ENCODE results near the gene FRMD6.
A peak's percentile ranks its signal among the peaks of the same experiment; 100 is the strongest.

FRMD6 gene

DNA sequence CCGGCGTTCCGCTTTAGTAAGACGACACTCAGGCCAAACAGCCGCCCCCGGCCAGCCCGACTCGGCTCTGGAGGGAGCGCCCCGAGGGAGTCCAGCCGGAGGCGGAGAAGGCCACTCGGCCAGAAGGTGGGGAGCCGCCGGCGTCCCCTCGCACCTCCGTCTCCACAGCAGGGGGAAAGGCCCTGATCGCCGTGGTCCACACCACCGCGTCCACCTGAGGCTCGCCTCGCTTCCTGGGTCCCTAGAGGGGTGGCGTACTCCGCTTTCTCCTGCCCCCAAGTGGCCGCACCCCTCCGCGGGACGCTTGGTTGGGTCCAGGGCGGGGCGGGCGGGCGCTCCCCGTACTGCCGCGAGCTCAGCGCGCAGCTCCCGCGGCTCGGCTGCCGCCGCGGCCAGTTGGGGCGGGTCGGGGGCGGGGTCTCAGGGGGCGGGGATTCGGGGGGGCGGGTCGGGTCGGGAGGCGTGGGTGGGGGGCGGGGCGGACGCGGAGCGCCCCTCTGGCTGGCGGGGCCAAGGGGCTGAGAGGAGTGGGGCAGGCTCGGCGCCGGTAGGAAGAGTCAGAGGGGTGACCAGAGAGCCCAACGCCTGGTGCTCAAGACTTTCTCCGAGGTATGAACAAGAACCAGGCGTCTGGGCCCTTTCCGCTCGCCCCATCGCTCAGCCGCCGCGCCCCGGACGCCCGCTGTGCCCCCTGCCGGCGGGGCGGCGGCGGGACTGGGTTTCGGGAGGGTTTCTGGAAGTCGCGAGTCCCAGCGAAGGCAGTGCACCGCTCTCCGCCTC lies at the start of gene FRMD6:
FRMD6 (plus strand) TSS at position 523 of the 780 bp plus-strand sequence. CDS start 37,927 bp downstream, outside the sequence.
- DNase-seq (ENCODE audit: low read depth in 2 of 2), result peak; percentile 43 to 46

DNA sequence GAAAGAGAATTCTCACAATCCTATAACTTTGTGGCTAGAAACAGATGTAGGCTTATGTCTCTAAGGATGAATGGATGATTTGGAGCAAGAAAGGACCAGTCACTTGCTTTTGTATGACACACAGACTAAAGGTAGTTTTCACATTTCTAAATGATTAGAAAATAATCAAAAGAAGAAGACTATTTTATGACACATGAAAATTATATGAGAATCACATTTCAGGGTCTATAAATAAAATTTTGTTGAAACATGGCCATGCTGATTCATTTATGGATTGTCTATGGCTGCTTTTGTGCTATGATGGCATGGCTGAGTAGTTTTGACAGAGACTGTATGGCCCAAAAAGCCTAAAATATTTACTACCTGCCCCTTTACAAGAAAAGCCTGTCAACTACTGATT lies 49.4 kb upstream of the FRMD6 start:
- DNase-seq (ENCODE audit: low read depth in 2 of 2), result no peak

DNA sequence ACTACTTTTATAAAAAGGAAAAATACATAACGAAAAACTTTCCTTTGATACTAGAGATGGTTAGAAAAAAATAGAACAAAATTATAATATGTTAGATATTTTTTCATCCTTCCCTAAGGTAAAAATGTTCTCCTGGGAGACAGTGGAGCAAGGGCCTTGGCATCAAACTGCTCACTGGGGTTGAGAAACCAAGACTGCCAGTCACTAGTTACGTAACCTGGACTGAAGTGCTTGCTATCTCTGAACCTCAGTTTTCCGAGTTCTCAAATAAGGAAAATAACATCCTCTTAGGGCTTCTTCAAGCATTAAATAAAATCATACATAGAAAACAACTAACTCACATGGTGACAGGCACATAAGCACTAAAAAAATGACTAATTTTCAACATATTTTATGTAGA lies 48.2 kb upstream of the FRMD6 start:
- no peak for DNase-seq (ENCODE audit: low read depth in 2 of 2)

DNA sequence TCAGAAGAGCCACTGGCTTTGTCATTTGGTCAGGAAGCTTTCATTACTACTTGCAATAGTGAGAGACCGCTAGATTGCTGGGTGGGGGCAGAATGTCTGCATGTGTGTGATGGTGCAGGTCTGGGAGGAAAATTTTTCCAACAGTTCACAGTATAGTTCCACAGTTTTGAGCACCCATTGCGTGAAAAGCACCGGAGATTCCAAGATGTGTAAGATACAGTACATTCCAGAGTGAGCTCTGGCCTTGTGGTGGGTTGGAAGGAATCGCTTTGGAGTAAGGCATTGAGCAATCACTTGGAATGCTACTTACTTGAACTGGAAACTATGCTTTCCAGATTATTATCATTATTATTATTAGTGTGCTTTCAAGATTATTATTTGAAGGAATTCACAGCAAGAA lies 47.6 kb upstream of the FRMD6 start:
- no peak for DNase-seq (ENCODE audit: low read depth in 2 of 2)

DNA sequence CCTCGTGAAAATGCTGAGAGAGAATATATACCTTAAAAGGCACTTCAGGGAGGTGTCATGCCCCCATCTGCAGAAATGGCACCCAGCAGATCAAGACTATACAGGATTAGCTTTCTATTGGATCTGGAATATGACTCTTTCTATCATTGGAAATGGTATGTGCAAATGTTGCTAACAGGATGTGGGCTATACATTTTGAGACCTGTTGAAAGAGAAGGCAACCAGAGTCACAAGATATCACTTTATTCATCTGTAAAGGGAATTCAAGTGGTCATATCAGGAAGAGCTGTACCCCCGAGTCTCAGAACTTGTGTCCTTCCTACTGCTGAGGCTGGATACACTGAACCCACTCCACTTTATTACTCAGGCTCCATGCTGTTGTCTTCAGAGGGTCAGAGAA lies 46.1 kb upstream of the FRMD6 start:
- DNase-seq (ENCODE audit: low read depth in 2 of 2), result no peak

DNA sequence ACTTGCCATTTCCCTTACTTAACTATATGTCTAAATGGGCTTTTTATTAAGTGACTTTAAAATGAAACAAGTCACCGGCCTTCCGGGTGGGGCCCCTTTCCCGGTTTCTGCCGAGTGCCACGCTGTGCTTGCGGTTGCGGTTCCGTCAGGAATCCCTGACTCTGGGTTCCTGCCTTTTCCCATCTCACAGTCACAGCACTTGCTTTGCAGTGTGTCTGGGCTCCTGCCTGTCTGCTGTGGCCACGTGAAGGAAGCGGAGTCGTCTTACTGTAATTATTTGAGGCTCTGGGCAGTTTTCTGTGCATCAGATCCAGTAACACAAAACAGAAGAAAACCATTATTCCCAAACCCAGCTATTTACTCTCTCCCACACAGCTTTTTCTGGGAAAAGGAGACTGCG lies 44.0 kb upstream of the FRMD6 start:
- no peak for DNase-seq (ENCODE audit: low read depth in 2 of 2)

DNA sequence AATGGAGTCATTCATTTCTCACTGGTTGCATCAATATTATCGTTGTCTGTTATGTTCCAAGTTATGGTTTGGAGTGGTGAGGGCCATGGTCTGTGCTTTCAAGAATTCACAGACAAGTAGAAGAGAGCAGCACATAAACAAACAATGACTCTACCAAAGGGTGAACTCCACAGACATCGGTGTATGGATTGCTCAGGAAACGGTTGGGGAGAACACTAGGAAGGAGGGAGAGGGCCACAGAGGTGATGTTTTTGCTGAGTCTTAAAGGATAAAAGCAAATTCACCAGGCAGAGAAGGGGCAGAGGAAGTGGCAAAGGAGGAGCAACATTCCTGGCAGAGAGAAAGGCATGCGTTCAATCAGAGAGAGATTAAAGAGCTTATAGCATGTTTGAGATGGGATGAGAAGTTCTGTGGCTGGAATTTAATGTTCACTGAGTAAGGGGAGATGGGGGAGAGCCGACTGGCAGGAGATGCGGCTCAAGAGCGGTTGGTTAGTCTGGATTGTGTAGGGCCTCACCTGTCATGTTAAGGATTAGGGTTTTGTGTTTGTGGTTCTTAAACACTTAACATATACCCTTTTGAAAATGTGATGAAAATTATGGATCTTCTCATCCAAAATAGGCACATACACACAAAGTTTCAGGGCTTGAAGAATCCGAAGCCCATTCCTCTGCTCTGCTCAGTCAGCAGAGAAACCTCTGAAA lies 42.3 kb upstream of the FRMD6 start:
- no peak for DNase-seq (ENCODE audit: low read depth in 2 of 2)

DNA sequence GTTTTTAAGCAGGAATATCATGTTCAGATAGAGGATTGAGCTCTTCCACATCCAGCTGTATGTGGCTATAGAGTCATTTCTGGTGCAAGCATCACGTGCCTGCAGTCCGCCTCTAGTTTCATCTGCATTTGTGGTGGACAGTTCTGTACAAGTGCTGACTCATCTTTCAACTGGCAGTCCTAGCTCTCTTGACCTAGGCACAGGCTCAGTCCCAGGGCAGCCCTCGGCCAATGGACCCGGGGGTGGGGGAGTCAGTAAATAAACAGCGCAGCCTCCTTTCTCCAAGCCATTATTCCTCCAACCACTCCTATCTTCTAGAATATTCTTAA lies 41.8 kb upstream of the FRMD6 start:
- DNase-seq (ENCODE audit: low read depth in 2 of 2), result no peak

DNA sequence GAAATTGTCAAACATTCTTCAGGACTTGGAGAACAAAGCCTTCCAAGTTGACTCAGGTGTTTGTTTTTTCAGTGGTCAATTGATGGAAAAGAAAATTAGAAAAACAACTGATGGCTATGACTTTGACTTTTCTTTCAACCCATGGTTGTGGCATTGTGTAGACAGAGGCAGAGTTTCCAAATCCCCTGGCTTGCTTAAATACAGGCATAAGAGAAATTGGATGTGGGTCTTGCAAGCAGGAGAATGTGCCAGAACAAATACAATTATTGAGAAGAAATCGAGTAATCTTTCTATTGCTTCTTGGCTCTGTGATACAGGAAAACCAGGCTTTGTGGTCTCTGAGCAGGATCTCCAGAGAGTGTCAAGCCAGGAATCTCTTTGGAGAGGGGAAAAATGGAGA lies 40.9 kb upstream of the FRMD6 start:
- DNase-seq (ENCODE audit: low read depth in 2 of 2), result no peak

DNA sequence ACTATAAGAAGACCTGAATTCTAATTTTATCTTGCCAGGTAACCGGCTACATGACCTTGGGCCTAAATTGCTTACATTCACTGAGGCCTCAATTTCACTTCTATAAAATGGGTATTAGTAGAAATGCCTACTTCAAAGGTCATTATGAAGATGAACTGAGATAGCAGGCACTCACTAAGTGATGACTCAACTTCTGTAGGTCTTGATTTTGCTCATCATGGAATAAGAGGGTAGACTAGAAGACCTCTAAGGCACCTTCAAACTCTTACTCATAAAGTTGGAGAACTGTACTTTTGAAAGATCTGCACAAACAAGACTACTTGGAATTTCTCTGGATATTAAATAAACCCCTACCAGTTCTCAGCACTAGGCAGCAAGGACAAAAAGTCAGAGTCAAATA lies 39.3 kb upstream of the FRMD6 start:
- no peak for DNase-seq (ENCODE audit: low read depth in 2 of 2)

DNA sequence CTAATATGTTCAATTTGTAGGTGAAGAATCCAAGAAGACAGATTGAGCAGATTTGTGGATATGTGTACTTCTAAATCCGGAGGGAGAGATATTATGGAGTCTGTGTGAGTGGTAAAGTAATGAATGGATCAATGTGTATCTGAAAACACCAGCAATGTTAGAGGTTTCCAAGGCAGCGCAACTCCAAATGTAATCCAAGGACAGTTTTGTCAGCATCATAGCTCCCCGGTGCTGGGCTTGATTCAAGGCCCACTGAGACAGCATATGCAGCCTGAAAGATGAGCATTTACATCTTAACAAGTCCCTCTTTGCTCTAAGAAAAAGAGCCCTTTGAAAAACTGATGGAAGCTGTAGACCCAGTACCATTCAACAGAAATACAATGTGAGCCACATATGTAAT lies 38.3 kb upstream of the FRMD6 start:
- DNase-seq (ENCODE audit: low read depth in 2 of 2), result no peak

DNA sequence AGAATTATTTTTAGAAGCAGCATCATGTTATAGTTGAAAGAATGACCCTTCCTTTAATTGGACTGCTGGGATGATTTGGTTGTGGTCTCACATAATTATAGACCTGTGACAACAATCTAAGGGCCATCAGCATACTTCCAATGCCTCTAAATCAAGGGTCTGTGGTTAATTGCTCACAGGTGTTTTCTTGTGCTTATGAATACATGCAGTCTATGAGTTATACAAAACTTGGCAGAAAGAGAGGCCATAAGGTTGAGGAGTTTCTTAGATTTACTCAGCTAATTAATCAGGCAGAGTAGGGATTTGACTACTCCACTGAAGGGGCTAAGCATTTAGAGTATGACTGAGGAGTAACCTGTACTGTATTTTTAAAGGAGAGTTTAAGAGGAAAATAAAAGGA lies 37.0 kb upstream of the FRMD6 start:
- no peak for DNase-seq (ENCODE audit: low read depth in 2 of 2)

DNA sequence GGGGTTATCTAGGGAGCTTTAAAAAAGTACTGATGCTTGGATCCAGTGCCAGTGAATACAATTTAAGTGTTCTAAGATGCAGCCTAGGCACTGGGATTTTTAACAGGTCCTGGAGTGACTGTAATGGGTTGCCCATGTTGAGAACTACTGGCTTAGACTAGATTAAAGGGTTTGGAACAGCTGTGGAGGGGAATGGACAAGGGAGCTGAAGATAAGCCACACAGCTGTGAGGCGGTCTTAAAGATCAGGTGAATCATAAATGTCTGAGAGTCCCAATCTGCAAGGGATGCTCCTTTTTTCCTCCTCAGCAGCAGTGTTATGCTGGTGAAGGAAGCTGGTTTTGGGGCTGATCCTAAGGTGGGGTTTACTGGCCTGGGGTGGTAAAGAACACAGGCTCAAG lies 35.5 kb upstream of the FRMD6 start:
- no peak for DNase-seq (ENCODE audit: low read depth in 2 of 2)

DNA sequence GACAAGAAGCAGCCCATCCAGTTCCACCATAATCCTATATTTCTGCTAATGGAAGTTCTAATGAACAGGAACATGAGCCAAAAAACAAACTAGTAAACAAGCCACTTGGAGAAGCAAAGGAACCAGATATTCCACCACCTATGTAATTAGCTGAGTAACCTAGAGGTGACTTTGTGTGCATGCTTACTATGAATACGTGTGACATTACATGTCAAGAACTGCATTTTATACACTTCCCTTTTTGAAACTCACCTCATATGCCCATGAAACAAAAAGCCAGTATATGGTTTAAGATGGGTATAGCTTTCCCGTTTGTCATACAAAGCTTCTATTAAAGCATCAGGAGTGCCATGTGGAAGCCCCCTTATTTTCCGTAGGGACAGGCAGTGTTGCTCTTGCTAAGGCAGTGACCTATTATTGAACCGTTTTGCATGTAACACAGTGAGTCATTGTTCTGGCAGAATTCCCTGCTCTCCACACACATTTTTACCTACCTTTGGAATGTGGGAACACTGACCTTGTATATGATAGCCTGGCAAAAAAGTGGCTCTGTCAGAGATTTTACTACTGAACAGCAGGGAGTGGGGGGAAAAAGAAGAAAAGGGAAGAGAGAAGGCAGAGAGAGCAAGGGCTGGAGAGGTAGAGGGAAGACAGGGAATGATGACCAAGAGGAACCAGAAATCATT lies 34.8 kb upstream of the FRMD6 start:
- DNase-seq (ENCODE audit: low read depth in 2 of 2), result no peak

DNA sequence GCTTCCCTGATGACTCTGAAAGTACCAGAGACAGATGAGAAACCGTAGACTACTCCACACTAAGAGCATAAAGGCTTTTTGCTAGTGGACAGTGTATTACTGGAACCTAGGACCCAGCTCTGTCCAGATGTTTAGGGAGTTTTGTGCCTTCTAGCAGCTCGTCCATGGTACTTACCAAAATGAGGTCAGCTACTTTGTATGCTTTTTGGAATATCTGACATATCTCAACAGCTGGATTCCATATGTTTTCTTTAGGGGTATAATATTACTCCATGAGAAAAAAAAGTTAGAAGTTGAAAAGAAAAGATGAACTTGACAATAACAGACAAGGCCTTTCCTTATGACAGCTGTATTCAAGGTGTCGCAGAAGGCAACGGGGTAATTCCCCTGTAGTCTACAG lies 32.1 kb upstream of the FRMD6 start:
- no peak for DNase-seq (ENCODE audit: low read depth in 2 of 2)

DNA sequence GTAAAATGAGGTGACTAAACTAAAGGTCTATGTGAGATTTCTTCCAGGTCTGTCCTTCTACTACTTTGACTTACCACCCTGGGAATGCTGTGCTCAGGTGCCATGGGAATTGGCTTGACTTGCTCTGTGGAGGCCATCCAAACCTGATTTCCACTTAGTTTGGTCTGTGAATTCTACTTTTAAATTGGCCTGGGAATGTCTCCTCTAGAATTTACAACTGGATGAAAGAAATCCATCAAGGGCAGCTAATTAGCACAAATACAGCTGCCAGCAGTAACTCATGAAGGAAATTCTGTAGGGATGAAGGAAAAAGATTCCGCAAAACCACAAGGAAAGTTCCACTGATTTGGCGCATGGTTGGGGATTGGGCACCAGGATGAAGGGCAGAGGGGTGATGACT lies 31.7 kb upstream of the FRMD6 start:
- DNase-seq (ENCODE audit: low read depth in 2 of 2), result no peak

DNA sequence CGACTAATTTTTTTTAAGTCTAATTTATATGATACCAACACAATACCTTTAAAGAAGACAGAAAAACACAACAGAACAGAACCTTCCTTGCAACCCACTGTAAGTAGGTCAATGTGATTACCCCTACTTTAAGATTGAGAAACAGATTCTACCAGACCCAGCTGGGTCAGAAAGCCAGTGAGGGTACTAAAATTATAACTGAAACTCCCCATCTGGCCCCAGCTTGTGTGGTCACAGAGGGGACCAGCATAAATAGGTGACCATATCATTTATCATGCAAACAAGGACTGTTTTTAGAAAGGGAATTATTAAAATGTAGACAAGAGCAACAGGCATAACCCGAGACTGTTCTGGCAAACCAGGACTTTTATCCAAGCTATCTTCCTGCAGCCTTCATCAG lies 30.1 kb upstream of the FRMD6 start:
- DNase-seq (ENCODE audit: low read depth in 2 of 2), result no peak

DNA sequence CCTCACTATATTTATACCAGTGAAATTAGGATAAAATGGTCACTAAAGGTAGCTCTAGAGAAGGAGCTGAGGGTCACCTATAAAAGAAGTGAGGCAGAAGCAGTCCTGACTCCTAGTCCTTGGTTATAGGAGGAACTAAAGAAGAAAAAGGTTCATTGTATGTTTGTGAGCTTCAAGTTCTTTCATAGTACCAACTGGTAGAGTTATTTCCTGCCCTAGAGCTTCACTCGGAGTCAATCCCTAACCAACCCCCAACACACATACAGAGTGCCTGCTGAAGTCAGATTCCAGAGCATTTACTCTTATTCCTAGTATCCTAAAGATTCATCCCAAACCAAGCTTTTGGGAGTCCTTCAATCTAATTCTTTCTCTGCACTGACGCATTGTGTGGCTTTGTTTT lies 29.3 kb upstream of the FRMD6 start:
- no peak for DNase-seq (ENCODE audit: low read depth in 2 of 2)

DNA sequence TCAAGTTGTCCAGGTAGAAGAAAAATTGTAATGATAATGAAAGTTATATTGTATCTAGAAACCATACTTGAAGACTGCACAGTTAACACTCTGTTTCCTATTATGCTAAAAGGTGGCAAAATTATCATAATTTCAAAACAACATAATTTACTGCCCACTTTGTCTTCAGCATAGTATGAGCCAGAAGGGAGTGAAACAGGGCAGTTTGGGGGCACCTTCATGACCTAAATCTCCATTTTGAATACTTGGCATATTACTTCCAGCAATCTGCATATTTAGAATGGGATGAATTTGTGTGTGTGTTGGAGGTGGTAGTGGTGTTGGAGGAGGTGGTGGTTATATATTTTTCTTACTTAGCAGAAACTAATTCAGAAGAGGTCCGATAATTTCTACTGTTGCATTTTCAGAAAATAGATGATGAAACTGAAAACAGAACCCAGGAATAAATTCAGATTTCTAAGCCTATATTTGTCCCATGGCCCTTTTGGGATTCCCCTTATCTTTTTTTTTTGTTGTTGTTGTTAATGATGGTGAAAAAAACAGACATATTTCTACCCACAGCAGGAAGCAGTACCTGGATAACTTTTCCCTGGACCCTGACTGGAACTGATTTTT lies 26.6 kb upstream of the FRMD6 start:
- no peak for DNase-seq (ENCODE audit: low read depth in 2 of 2)

DNA sequence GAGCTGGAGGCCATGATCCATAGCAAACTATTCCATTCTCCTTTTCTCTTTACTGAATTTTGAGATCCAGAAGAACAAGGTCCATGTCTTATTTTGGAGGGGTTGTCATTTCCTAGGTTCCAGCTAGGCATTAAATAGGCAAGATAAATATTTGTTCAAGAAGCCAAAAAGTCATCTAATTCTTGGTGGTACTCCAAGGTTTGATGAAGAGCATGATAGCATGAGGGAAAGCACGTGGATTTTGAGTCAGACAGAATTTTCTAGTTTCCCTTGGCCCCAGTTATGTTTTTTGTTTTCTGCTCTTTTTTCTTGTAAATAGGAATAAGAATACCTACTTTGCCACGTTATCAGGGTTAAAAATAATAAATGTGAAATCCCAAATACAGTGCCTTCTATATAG lies 25.5 kb upstream of the FRMD6 start:
- no peak for DNase-seq (ENCODE audit: low read depth in 2 of 2)

DNA sequence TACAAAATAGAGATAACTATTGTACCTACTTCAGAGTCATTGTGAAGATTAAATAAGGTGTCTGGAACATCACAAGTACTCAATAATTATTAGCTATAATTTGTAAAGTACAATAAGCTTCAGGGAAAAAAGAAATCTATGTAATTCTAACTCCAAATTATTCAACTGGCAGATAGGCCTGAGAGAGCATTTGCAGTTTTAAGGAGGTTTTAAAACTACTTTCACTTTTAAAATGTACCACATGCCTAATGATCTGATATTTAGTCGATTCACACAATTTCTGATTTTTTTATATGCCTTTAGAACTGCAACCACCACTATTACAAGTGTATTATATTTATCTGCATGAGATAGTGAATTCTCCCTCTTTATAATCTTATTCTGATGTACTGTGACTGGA lies 24.9 kb upstream of the FRMD6 start:
- DNase-seq (ENCODE audit: low read depth in 2 of 2), result no peak

DNA sequence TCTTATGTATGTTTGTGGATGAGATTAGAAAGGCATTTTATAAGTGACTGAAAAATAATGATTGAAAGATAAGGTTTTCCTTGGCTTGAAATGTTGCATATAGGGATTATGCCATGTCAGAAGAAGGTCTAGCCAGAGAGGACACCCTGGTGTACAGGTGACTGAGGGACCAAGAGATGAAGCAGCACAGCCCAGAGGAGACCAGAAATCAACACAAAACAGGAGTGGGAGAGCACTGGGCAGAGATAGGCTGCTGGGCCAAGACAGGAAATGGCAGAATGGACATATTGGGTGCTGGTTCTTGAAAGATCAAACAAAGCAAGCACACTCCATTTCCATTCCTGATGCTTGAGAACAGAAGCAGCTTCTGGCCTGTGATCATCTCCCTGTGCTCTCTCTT lies 24.4 kb upstream of the FRMD6 start:
- no peak for DNase-seq (ENCODE audit: low read depth in 2 of 2)

DNA sequence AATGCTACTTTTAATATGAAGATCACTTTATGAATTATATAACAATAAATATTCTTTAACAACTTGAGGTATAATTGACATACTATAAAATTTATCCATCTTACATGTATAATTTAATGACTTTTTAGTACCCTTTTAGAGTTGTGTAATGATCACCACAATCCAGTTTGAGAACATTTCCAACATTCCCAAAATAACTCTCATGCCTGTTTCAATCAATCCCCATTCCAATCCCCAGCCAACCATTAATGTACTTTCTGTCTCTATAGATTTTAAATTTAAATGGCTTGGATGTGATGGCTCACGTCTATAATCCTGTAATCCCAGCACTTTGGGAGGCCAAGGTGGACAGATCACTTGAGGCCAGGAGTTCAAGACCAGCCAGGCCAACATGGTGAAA lies 23.5 kb upstream of the FRMD6 start:
- no peak for DNase-seq (ENCODE audit: low read depth in 2 of 2)
